Gastroesophageal sphincter (tissue), 4 donors: ENCODE results near the gene NRXN2. TPM values are rescaled to one million over a fixed set of nuclear protein-coding genes. Genes with fewer than 3 reads are reported as not detected.
A peak's percentile ranks its signal among the peaks of the same experiment; 100 is the strongest.

ENCODE experiments used
- ATAC-seq: fragments of 150-250 bp; one replicate; pipeline ENCODE4 v1.9.1; 2016; ENCODE audit warnings: mild to moderate bottlenecking, moderate library complexity
- H3K27ac ChIP-seq, 4 donors: fragments of 200-600 bp; sonication (generic) in 3 of 4; 1 replicate in 3 of 4; 2 replicates in 1 of 4; pipeline ENCODE4 v1.5.1; 2016 to 2019
- H3K27me3 ChIP-seq: fragments of 200-600 bp; sonication (generic); one replicate; pipeline ENCODE4 v1.5.1; 2019
- H3K36me3 ChIP-seq, 2 donors: fragments of 200-600 bp; sonication (generic); one replicate each; pipeline ENCODE4 v1.5.1; 2019; ENCODE audit warnings: control low read depth in 1 of 2
- H3K4me1 ChIP-seq, 3 donors: fragments of 200-600 bp; sonication (generic); 1 replicate in 2 of 3; 2 replicates in 1 of 3; pipeline ENCODE4 v1.5.1; 2016 to 2019; ENCODE audit warnings: control low read depth in 2 of 3
- H3K4me3 ChIP-seq, 2 donors: fragments of 200-600 bp; sonication (generic); one replicate each; pipeline ENCODE4 v1.5.1; 2019; ENCODE audit warnings: mild to moderate bottlenecking in 1 of 2, moderate library complexity in 1 of 2
- H3K9me3 ChIP-seq, 3 donors: fragments of 200-600 bp; sonication (generic); one replicate each; pipeline ENCODE4 v1.5.1; 2017 to 2019; ENCODE audit warnings: control low read depth in 2 of 3
- EP300 ChIP-seq: sonication (generic); formaldehyde crosslinking; IDR thresholded peaks from one replicate; pipeline ENCODE4 v1.6.1; 2017; ENCODE audit warnings: antibody characterized with exemption, mild to moderate bottlenecking
- POLR2A ChIP-seq, 2 donors: fragments of 450-650 bp; IDR thresholded peaks; one replicate each; pipeline ENCODE4 v1.6.1; 2017; ENCODE audit warnings: antibody characterized with exemption in 2 of 2, mild to moderate bottlenecking in 2 of 2, moderate library complexity in 1 of 2
- POLR2AphosphoS5 ChIP-seq: sonication (generic); formaldehyde crosslinking; IDR thresholded peaks from one replicate; pipeline ENCODE4 v1.6.1; 2017; ENCODE audit warnings: antibody characterized with exemption
- WGBS, 2 donors: methylation state at CpG; one replicate each; pipeline ENCODE4 v1.1.5; 2018; ENCODE audit warnings: low coverage in 1 of 2; 5-methylcytosine and 5-hydroxymethylcytosine counted together
- total RNA-seq, 4 donors: library from RNA; depleted of rRNA; stranded (reverse); fragments of >200 nt; gene quantifications; one replicate each; pipeline ENCODE4 v1.1.0, GENCODE V29; 2016
- TF ChIP-seq, protein P1 (sequence below), 4 experiments: fragments of 200-600 bp in 2 of 4; fragments of 450-650 bp in 2 of 4; sonication (generic) in 1 of 4; IDR thresholded peaks; one replicate each; pipeline ENCODE4 v1.5.1; 2017 to 2019; ENCODE audit warnings: antibody characterized with exemption in 4 of 4, mild to moderate bottlenecking in 2 of 4, moderate library complexity in 2 of 4

The NRXN2 gene
- total RNA-seq, 4 donors from 2014 or later: 3.4 to 25.4 (median 5.0) TPM

DNA sequence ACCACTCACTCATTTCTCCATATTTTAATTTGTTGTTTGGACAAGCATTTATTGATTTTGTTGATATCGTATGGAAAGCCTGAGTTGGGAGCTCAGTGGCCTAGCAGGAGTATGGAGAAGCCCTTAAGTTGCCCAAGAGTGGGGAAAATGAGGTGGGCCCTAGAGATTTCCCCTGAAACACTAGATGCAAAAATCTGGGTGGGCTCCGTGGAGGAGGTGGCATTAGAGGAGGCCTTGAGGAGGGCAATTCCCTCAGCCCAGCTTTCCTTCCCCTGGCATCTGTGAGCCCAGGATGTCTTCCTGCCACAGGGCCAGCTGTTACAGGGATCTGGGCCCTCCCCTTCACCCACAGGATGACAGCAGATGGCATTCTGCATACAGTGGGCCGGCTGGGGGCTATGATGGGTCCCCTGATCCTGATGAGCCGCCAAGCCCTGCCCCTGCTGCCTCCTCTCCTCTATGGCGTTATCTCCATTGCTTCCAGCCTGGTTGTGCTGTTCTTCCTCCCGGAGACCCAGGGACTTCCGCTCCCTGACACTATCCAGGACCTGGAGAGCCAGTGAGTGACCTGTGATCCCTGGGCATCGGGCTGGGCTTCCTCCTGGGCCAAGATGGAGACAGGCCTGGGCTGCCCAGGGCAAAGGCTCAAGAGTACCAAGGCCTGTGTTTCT, 153.6 kb downstream of the NRXN2 start:
- TF ChIP-seq POLR2A (IDR thresholded peaks at IDR 0.05) (no peak), EP300 (no peak), POLR2AphosphoS5 (no peak)
- TF ChIP-seq, protein P1, sequence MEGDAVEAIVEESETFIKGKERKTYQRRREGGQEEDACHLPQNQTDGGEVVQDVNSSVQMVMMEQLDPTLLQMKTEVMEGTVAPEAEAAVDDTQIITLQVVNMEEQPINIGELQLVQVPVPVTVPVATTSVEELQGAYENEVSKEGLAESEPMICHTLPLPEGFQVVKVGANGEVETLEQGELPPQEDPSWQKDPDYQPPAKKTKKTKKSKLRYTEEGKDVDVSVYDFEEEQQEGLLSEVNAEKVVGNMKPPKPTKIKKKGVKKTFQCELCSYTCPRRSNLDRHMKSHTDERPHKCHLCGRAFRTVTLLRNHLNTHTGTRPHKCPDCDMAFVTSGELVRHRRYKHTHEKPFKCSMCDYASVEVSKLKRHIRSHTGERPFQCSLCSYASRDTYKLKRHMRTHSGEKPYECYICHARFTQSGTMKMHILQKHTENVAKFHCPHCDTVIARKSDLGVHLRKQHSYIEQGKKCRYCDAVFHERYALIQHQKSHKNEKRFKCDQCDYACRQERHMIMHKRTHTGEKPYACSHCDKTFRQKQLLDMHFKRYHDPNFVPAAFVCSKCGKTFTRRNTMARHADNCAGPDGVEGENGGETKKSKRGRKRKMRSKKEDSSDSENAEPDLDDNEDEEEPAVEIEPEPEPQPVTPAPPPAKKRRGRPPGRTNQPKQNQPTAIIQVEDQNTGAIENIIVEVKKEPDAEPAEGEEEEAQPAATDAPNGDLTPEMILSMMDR (IDR thresholded peaks at IDR 0.05): no peak
- ATAC-seq: no peak
- WGBS, 2 donors: 80 to 90% methylated on average over 2 of the region's 8 CpGs
- H3K27me3 ChIP-seq: peaks cover 16% of the 10 kb centered on the region
- H3K4me1 ChIP-seq: peaks cover 0 to 14% (median 3%) of the 10 kb centered on the region in 3 donors
- no peak overlapping the region for H3K4me3 ChIP-seq
- H3K27ac ChIP-seq: no peak overlapping the region
- H3K9me3 ChIP-seq: no peaks in the 10 kb centered on the region
- no peaks in the 10 kb centered on the region for H3K36me3 ChIP-seq

DNA sequence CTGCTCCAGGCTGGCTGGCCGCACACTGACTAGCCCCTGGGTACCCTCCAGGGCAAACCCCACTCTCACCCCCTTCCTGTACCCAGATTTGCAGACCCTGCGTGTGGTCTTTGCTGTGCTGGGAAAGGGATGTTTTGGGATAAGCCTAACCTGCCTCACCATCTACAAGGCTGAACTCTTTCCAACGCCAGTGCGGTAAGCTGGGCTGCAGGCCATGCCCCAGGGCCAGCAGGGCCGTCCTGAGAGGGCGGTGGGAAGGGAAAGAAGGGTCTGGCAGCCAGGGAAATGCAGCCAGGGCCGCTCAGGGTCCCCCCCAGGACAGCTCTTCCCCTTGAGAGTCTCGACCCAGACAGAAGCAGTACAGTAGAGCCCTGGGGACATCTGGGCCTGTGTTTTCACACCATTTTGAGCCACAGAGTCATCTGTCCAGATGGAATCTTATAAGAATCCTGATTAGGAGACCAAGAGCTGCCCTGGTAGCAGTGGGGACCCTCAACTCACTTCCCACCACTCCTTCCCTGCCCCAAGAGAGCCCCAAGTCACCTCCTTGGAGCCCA, 154.3 kb downstream of the NRXN2 start:
- Histone ChIP-seq H3K9me3 (no peaks in the 10 kb centered on the region), H3K27me3 (peaks cover 16% of the 10 kb centered on the region), H3K4me1 (peaks cover 0 to 14% (median 3%) of the 10 kb centered on the region in 3 donors), H3K4me3 (no peak overlapping the region), H3K27ac (no peak overlapping the region), H3K36me3 (no peaks in the 10 kb centered on the region)
- ATAC-seq: no peak
- WGBS, 2 donors: 92% methylated on average over 4 of the region's 8 CpGs; no CpG with 5 or more reads in 1 of the 2 donors
- no peak for TF ChIP-seq EP300
- TF ChIP-seq POLR2AphosphoS5: no peak
- TF ChIP-seq POLR2A (IDR thresholded peaks at IDR 0.05): no peak
- TF ChIP-seq, protein P1 (IDR thresholded peaks at IDR 0.05): no peak

DNA sequence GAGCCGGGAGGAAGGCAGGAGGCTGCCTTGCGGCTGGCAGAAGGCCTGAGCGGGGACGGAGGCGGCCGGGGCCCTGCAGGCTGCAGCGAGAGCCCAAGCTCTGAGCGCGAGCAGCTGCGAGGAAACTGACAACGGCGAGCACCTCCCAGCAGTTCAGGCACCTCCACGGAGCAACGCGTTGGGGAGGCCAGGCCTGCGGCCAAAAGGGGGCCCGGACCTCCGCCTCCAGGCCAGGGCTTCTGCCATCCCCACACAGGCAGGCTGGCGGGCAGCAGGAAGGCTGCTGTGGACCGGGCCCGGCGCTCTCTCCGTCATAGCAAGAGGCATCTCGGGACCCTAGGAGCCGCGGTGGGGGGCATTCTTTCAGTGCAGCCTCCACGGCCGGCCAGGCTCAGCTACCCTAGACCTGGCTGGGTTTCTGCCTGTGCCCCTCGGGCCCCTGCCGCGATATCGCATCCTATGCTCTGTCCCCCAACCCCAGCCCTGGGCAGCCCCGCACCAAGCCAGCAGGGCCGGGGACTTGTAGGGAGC, 154.9 kb downstream of the NRXN2 start:
- ATAC-seq: no peak
- Histone ChIP-seq H3K9me3 (no peaks in the 10 kb centered on the region), H3K27ac (no peak overlapping the region), H3K27me3 (peaks cover 16% of the 10 kb centered on the region), H3K4me1 (peaks cover 0 to 14% (median 3%) of the 10 kb centered on the region in 3 donors), H3K4me3 (no peak overlapping the region), H3K36me3 (no peaks in the 10 kb centered on the region)
- 88% methylated on average over 9 of the region's 34 CpGs; no CpG with 5 or more reads in 1 of the 2 donors for WGBS, 2 donors
- TF ChIP-seq EP300 (no peak), POLR2A (IDR thresholded peaks at IDR 0.05) (no peak), POLR2AphosphoS5 (no peak)
- TF ChIP-seq, protein P1 (IDR thresholded peaks at IDR 0.05): no peak

DNA sequence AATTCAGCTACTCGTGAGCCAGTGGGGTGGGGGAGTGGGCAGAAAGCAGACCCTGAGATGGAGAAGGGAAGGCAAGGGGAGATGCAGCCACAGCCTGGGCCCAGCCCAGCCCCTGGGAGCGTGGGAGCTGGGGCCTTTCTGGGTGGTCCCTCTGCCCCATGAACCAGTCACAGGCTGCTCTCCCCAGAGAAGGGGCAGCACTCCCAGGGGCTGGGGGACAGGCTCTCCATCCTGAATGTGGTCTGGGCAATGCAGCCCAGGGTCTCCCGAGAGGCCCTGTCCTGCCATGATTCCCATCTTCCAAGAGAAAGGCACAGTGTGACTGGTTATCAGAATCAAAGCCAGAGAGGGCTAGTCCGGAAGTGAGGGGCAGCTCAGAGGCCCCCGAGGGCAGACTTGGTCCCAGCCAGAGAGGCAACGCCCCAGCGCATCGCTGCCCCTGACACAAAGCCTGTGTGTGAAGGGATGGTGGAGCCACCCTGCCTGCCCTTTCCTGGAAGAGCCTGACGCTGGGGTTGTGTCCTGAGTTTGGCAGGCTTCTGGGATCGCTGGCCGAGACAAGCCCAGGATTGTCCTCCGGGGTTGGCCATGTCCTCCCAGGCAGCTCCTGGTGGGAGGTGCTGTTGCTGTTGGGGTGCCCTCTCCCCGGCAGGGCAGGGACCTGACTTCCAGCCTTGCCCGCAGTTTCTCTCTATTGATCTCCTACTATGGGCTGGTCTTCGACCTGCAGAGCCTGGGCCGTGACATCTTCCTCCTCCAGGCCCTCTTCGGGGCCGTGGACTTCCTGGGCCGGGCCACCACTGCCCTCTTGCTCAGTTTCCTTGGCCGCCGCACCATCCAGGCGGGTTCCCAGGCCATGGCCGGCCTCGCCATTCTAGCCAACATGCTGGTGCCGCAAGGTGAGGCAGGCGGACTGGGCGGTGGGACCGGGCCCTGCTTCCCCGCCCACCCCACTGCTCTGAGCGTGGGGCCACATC, 155.8 kb downstream of the NRXN2 start:
- peaks cover 16% of the 10 kb centered on the region for H3K27me3 ChIP-seq
- ATAC-seq: peak; percentile 12
- peaks cover 0 to 14% (median 3%) of the 10 kb centered on the region in 3 donors for H3K4me1 ChIP-seq
- no peaks in the 10 kb centered on the region for H3K9me3 ChIP-seq
- H3K27ac ChIP-seq: peak overlapping the region in 1 of 4 donors; percentile 17
- no peak overlapping the region for H3K4me3 ChIP-seq
- no peaks in the 10 kb centered on the region for H3K36me3 ChIP-seq
- WGBS, 2 donors: 14 to 100% methylated on average over 1 to 2 of the region's 30 CpGs
- TF ChIP-seq POLR2AphosphoS5 (no peak), POLR2A (IDR thresholded peaks at IDR 0.05) (no peak), EP300 (no peak)
- TF ChIP-seq, protein P1 (IDR thresholded peaks at IDR 0.05): no peak
